ENCODE measurements around the gene IQCM.

- TF ChIP-seq ZNF707 (tag by site-specific recombination; IDR thresholded peaks at IDR 0.05) (no peak), ZNF548 (tag by site-specific recombination; IDR thresholded peaks at IDR 0.05) (no peak)
Observed at GRCh38 chr4:149738156-149738555, 77.5 kb downstream of the IQCM start.
